T1000 (cell line): ENCODE data around the gene BAZ2B.
"Not testable (repeated sequence)": the region's sequence is repeated elsewhere in the genome, so short reads cannot be mapped to it uniquely, and the experiment has no call there.

Source experiments
- DNase-seq: peaks from one replicate; lab custom pipeline; 2025; ENCODE audit warnings: mixed read lengths; lab: John Stamatoyannopoulos, UW

The BAZ2B gene

GRCh38 chr2:159572459-159572858, 43.9 kb downstream of the BAZ2B start:
- DNase-seq = no peak

GRCh38 chr2:159571540-159572260, 44.6 kb downstream of the BAZ2B start:
- no peak for DNase-seq

- DNase-seq = no peak
These were observed 52.3 kb downstream of the BAZ2B start for GRCh38 chr2:159564081-159564480.

GRCh38 chr2:159562248-159562647, 54.1 kb downstream of the BAZ2B start:
- no peak for DNase-seq

GRCh38 chr2:159561786-159562185, 54.6 kb downstream of the BAZ2B start:
- no peak for DNase-seq

GRCh38 chr2:159561242-159561641, 55.1 kb downstream of the BAZ2B start:
- no peak for DNase-seq

GRCh38 chr2:159559034-159559433, 57.3 kb downstream of the BAZ2B start:
- DNase-seq = no peak

- DNase-seq = no peak
These were observed 57.9 kb downstream of the BAZ2B start for GRCh38 chr2:159558479-159558878.

GRCh38 chr2:159557437-159558034, 58.8 kb downstream of the BAZ2B start:
- no peak for DNase-seq

GRCh38 chr2:159555651-159556392, 60.5 kb downstream of the BAZ2B start:
- no peak for DNase-seq

GRCh38 chr2:159553727-159554126, 62.6 kb downstream of the BAZ2B start:
- DNase-seq = no peak

- no peak for DNase-seq
These were observed 64.5 kb downstream of the BAZ2B start for GRCh38 chr2:159551806-159552205.

- no peak for DNase-seq
These were observed 66.1 kb downstream of the BAZ2B start for GRCh38 chr2:159550231-159550630.

GRCh38 chr2:159549234-159549633, 67.1 kb downstream of the BAZ2B start:
- DNase-seq = no peak

GRCh38 chr2:159546716-159547430, 69.5 kb downstream of the BAZ2B start:
- DNase-seq = no peak

GRCh38 chr2:159546039-159546438, 70.3 kb downstream of the BAZ2B start:
- no peak for DNase-seq

- DNase-seq = no peak
These were observed 71.3 kb downstream of the BAZ2B start for GRCh38 chr2:159545085-159545484.

- no peak for DNase-seq
These were observed 74.2 kb downstream of the BAZ2B start for GRCh38 chr2:159542101-159542500.

- DNase-seq = no peak
These were observed 76.6 kb downstream of the BAZ2B start for GRCh38 chr2:159539701-159540100.

GRCh38 chr2:159538801-159539200, 77.5 kb downstream of the BAZ2B start:
- DNase-seq = no peak

GRCh38 chr2:159535261-159535660, 81.1 kb downstream of the BAZ2B start:
- DNase-seq = not testable (repeated sequence)

GRCh38 chr2:159531475-159531874, 84.9 kb downstream of the BAZ2B start:
- DNase-seq = no peak
